GM06990 (cell line): ENCODE results near the gene ADAMTS3.

Experiments used
- DNase-seq: peaks from one replicate; pipeline ENCODE4 v3.0.0-alpha.2; 2011; ENCODE audit not compliant: insufficient read length; ENCODE audit errors: extremely low read depth
- H3K27me3 ChIP-seq: replicated peaks from 2 replicates; pipeline ENCODE4 v1.6.0; 2011; ENCODE audit warnings: low read length; ENCODE audit not compliant: control insufficient read depth, insufficient read depth
- H3K36me3 ChIP-seq: 2 replicates; pipeline ENCODE4 v1.5.1; 2011; ENCODE audit warnings: low read length; ENCODE audit not compliant: control insufficient read depth, insufficient read depth
- H3K4me3 ChIP-seq: replicated peaks from 2 replicates; pipeline ENCODE4 v1.5.1; 2011; ENCODE audit warnings: low read depth, mild to moderate bottlenecking, control low read depth, low read length
- TF ChIP-seq, protein P1 (sequence below): IDR thresholded peaks from 2 replicates; pipeline ENCODE4 v1.5.1; 2011; ENCODE audit warnings: low read length, control low read depth, mild to moderate bottlenecking, inconsistent platforms; ENCODE audit not compliant: insufficient read depth, poor library complexity, severe bottlenecking

The ADAMTS3 gene

DNA sequence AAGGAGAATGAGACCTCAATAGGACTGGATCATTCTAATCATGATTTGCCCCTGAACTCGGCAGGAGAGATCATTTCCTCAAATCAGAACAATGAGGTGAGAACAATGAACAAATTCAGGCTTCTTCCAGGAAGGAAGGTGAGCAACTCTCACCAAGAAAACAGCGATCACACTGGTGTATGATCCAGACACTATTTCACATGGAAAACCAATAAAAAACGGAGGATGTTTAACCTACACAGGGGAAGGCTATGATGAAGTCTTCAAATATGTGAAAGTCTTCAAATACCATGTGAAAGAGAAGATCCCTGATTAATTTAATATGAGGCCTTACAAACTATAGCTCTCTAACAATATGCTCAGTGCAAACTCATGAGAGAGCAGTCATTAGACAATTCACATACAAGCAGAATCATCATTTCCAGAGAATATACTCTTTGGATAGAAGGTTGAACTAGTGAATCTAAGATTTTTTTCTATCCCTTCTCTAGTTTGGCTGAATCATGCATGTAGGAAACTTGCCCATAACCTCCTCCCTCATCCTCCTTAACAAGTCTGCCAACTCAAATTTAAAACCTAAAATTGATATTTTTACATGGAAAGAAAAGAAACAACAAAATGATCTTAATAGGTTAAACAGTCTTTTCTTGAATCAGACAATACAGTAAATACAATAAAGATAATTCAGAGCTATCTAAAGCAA, 122.5 kb downstream of the ADAMTS3 start:
- no peak overlapping the region for H3K4me3 ChIP-seq
- DNase-seq, result no peak
- H3K36me3 ChIP-seq, result no peaks in the 10 kb centered on the region
- TF ChIP-seq, protein P1, sequence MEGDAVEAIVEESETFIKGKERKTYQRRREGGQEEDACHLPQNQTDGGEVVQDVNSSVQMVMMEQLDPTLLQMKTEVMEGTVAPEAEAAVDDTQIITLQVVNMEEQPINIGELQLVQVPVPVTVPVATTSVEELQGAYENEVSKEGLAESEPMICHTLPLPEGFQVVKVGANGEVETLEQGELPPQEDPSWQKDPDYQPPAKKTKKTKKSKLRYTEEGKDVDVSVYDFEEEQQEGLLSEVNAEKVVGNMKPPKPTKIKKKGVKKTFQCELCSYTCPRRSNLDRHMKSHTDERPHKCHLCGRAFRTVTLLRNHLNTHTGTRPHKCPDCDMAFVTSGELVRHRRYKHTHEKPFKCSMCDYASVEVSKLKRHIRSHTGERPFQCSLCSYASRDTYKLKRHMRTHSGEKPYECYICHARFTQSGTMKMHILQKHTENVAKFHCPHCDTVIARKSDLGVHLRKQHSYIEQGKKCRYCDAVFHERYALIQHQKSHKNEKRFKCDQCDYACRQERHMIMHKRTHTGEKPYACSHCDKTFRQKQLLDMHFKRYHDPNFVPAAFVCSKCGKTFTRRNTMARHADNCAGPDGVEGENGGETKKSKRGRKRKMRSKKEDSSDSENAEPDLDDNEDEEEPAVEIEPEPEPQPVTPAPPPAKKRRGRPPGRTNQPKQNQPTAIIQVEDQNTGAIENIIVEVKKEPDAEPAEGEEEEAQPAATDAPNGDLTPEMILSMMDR, result no peak
- H3K27me3 ChIP-seq, result no peaks in the 10 kb centered on the region

DNA sequence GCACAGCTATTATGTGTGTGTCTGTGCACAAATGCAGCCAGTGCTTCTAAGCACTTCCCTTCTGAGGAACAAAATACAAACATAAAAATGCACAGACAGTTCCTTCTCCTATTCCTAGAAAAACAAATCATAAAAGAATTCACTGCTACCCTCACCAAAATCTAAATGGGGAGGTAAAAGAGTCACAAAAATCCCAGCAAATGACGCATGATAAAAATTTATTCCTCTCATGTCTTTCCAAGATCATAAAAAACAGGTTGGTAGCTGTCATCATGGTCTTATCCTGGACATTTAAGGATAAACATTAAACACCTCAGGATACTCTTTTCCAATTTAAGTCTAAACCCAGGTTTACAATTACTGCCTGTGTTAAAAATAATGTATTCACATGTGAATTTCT, 124.9 kb downstream of the ADAMTS3 start:
- Histone ChIP-seq H3K27me3 (no peaks in the 10 kb centered on the region), H3K36me3 (no peaks in the 10 kb centered on the region), H3K4me3 (no peak overlapping the region)
- DNase-seq, result no peak
- TF ChIP-seq, protein P1, result no peak

DNA sequence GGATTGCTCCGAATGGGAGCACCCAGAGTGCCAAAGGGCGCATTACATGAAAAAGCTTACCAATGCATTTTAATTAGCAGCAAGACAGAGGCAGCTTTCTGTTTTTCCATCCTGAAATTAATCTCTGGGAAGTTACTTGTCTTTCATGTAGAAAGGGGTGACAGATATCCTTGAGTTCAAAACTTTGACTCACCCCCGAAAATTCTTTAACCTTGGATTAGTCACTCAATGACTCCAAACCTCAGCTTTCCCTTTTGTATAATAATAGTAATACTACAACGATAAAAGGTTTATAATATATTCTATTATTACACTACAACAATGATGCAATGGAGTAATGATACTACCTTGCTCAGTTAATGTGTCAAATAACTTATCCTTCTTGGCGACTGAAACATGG, 126.3 kb downstream of the ADAMTS3 start:
- TF ChIP-seq, protein P1, result no peak
- no peak overlapping the region for H3K4me3 ChIP-seq
- no peak for DNase-seq
- H3K27me3 ChIP-seq, result no peaks in the 10 kb centered on the region
- H3K36me3 ChIP-seq, result no peaks in the 10 kb centered on the region

DNA sequence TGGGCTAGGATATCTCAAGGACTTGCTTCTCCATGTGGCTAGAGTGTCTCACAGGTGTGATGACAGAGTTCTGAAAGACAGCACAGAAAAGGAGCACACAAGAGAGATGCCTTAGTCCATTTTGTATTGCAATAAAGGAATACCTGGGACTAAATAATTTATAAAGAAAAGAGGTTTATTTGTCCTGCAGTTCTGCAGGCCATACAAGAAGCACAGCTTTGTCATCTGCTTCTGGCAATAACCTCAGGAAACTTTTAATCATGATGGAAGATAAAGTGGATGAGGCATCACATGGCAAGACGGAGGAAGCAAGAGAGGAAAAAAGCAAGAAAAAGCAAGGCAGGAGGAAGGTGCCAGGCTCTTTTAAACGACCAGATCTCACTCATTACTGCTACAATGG, 126.9 kb downstream of the ADAMTS3 start:
- Histone ChIP-seq H3K36me3 (no peaks in the 10 kb centered on the region), H3K27me3 (no peaks in the 10 kb centered on the region), H3K4me3 (no peak overlapping the region)
- TF ChIP-seq, protein P1, result no peak
- no peak for DNase-seq

DNA sequence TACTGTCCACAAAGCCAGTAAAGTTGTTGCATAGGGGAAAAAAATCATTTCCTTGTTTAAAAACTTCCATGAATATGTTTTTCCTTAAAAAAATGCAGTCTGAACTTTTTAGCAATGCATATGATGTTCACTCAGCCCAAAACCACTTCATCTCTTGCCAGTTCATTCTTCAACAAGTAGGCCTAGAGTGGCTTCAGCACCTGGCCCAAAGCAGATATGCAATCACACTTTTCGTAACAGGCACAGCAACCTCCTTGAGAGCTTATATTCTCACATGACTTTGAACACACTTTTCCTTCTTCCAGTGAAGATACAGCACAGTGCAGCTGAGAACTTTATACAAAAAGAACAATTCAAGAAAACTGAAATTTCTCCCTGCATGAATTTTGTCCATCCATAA, 128.6 kb downstream of the ADAMTS3 start:
- Histone ChIP-seq H3K27me3 (no peaks in the 10 kb centered on the region), H3K4me3 (no peak overlapping the region), H3K36me3 (no peaks in the 10 kb centered on the region)
- TF ChIP-seq, protein P1, result no peak
- DNase-seq, result no peak

DNA sequence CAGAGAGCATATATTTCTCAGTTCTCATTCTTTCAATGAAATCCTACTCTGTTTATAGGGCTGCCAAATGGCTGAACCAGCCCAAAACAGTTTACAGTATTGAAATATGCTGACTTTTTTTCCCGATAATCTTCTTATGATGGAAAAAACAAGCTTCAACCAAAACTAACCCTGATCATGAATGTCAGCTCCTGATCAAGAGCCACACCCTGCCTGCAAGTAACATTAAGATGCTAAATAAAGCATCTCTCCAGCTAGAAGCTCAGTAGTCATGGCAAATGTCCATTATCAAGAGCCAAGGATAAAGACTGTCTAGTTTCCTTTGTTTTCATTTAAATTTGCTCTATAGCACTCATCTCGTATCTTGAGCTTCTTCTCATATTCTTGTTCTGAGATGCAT, 136.0 kb downstream of the ADAMTS3 start:
- no peaks in the 10 kb centered on the region for H3K27me3 ChIP-seq
- no peaks in the 10 kb centered on the region for H3K36me3 ChIP-seq
- no peak overlapping the region for H3K4me3 ChIP-seq
- no peak for DNase-seq
- TF ChIP-seq, protein P1, result no peak
